Subcutaneous adipose tissue (tissue), 4 donors: ENCODE results near the gene IPP. TPM values are rescaled to one million over a fixed set of nuclear protein-coding genes. Genes with fewer than 3 reads are reported as not detected.

Source experiments
- CTCF ChIP-seq: fragments of 450-650 bp; IDR thresholded peaks from one replicate; pipeline ENCODE4 v1.5.1; 2016; ENCODE audit warnings: low read depth, mild to moderate bottlenecking, control low read depth, antibody characterized with exemption, moderate library complexity
- total RNA-seq, 4 donors: library from RNA; depleted of rRNA; stranded (reverse); fragments of >200 nt; gene quantifications; one replicate each; pipeline ENCODE4 v1.1.0, GENCODE V29; 2016

Gene IPP
- total RNA-seq, 4 donors from 2014 or later = 7.3 to 11.4 (median 10.1) TPM

GRCh38 chr1:45730075-45730779 is 20.2 kb downstream of the IPP start:
- TF ChIP-seq CTCF = no peak

DNA sequence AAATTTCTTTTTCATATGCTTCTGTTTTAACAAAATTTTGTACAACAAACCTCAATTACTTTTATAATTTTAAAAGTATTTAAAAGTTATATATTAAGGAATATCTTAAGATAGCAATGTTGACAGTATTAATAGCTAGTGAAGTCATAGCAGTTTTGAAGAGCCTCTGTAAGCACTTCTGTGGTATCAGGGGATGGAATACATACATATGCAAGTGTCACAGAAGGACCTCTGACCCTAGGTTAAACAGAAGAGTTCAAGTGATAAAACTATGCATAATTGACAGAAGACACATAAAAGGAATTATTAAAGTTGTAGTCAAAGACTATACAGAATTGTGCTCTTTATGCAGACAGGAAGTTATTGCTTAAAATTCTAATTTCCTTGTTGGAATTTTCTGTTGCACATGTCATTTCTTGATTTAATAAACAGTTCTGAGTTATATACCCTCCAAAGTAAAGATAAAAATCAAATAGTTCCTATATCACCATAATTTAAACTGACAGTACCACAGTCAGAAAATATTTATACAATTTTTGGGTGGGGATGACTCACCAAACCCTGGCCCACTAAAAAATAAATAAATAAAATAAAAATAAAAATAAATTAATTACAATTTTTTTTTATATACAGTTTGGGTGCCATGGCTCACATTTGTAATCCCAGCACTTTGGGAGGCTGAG is 27.1 kb downstream of the IPP start:
- no peak for TF ChIP-seq CTCF

- no peak for TF ChIP-seq CTCF
Observed at GRCh38 chr1:45722809-45723208, 27.6 kb downstream of the IPP start.

- TF ChIP-seq CTCF = no peak
Observed at GRCh38 chr1:45721207-45721606, 29.2 kb downstream of the IPP start.

DNA sequence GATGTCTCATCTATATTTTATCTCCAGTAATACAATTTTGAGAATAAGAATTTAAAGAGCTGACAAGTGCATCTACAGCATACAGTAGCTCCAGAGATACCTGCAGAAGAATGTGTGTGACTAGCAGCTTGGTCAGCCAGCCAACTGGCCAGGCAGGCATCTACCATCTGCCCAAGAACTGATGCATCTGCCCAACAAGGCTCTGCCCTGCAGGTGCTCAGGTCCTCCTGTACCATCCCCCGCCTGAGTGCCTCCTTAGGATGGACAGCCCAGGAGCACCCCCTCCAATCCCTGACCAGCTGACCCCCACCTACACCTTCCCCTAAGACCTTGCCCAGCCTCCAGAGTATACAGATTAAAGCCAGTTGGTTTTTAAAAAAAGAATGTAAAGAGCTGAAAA is 32.2 kb downstream of the IPP start:
- no peak for TF ChIP-seq CTCF

DNA sequence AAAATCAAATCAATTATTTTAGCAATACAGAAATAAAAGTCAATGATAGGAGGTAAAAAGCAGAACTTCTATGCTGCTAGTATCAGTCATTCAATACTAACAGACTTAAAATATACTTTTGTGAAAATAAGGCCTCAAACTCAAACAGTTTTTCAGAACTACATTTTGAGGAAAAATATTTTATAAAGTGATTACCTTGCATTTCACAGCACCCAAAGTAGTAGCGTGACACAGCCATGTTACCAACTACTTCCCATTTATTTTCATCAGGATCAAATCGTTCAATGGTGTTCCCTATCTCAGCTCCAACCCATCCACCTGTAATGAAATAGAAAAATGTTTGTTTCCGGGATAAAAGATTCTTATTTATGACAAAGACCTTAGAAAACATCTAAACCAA is 33.8 kb downstream of the IPP start:
- no peak for TF ChIP-seq CTCF

DNA sequence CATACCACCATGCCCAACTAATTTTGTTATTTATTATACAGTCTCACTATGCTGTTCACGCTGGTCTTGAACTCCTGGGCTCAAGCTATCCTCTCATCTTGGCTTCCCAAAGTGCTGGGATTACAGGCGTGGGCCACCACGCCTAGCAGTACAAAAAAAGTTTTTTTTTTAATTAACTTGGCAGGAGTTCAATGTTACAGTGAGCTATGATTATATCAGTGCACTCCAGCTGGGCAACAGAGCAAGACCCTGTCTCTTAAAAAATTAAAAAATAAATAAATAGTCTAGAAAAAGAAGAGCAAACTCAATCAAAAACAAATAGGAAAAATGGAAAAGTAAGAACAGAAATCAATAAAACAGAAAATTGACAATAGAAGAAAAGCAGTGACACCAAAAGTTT is 36.7 kb downstream of the IPP start:
- no peak for TF ChIP-seq CTCF
